OCI-LY1 (cell line): ENCODE data around the gene STRIP1.
A peak's percentile ranks its signal among the peaks of the same experiment; 100 is the strongest.

ENCODE experiments used
- H2AFZ ChIP-seq: fragments of 200-600 bp; sonication (generic), shearing (Covaris generic); 2 replicates; pipeline ENCODE4 v1.6.0; 2014; ENCODE audit warnings: antibody characterized with exemption, mild to moderate bottlenecking, low read length
- H3F3A ChIP-seq: fragments of 200-600 bp; sonication (generic), shearing (Covaris generic); 2 replicates; pipeline ENCODE4 v1.6.0; 2014; ENCODE audit warnings: mild to moderate bottlenecking, antibody characterized with exemption, low read length, moderate library complexity; ENCODE audit not compliant: insufficient read depth
- H3K27ac ChIP-seq: fragments of 200-600 bp; sonication (generic); 2 replicates; pipeline ENCODE4 v1.5.1; 2014; ENCODE audit warnings: low read length, mixed run types, mild to moderate bottlenecking, low read depth; ENCODE audit not compliant: poor library complexity, severe bottlenecking
- H3K27me3 ChIP-seq: fragments of 200-600 bp; sonication (generic); 2 replicates; pipeline ENCODE4 v1.6.0; 2014; ENCODE audit warnings: antibody characterized with exemption, mild to moderate bottlenecking, low read length, moderate library complexity; ENCODE audit not compliant: insufficient read depth
- H3K36me3 ChIP-seq: fragments of 200-600 bp; sonication (generic); 2 replicates; pipeline ENCODE4 v1.6.1; 2014; ENCODE audit warnings: mild to moderate bottlenecking, antibody characterized with exemption, low read length, moderate library complexity, mixed read lengths; ENCODE audit not compliant: insufficient read depth
- H3K4me1 ChIP-seq: fragments of 200-600 bp; sonication (generic); 2 replicates; pipeline ENCODE4 v1.5.1; 2014; ENCODE audit warnings: mild to moderate bottlenecking, low read length, moderate library complexity; ENCODE audit not compliant: insufficient read depth, severe bottlenecking
- H3K4me2 ChIP-seq: fragments of 200-600 bp; sonication (generic), shearing (Covaris generic); 2 replicates; pipeline ENCODE4 v1.6.1; 2014; ENCODE audit warnings: low read length
- H3K4me3 ChIP-seq: fragments of 200-600 bp; sonication (generic); 2 replicates; pipeline ENCODE4 v1.5.1; 2014; ENCODE audit warnings: low read length, low read depth, mild to moderate bottlenecking, mixed read lengths; ENCODE audit not compliant: poor library complexity, severe bottlenecking
- H3K79me2 ChIP-seq: fragments of 200-600 bp; shearing (Covaris generic); 2 replicates; pipeline ENCODE4 v1.6.1; 2016; ENCODE audit warnings: mixed run types, low read length, mixed read lengths; ENCODE audit not compliant: insufficient read depth
- H3K9ac ChIP-seq: fragments of 200-600 bp; sonication (generic), shearing (Covaris generic); 2 replicates; pipeline ENCODE4 v1.6.1; 2014; ENCODE audit warnings: mild to moderate bottlenecking, low read length, mixed read lengths
- H3K9me2 ChIP-seq: fragments of 200-600 bp; sonication (generic), shearing (Covaris generic); 2 replicates; pipeline ENCODE4 v1.6.1; 2014; ENCODE audit warnings: low read depth, mild to moderate bottlenecking, low read length, mixed read lengths
- H3K9me3 ChIP-seq: fragments of 200-600 bp; shearing (Covaris generic); 2 replicates; pipeline ENCODE4 v1.6.1; 2014; ENCODE audit warnings: low read length, mixed read lengths
- H4K20me1 ChIP-seq: fragments of 200-600 bp; sonication (generic), shearing (Covaris generic); 2 replicates; pipeline ENCODE4 v1.6.0; 2016; ENCODE audit warnings: mild to moderate bottlenecking, low read length; ENCODE audit not compliant: insufficient read depth
- CTCF ChIP-seq: fragments of 200-600 bp; sonication (generic), shearing (Covaris generic); IDR thresholded peaks from 2 replicates; pipeline ENCODE4 v1.5.1; 2017; ENCODE audit warnings: mild to moderate bottlenecking, antibody characterized with exemption, low read length, moderate library complexity, mixed read lengths
- EZH2 ChIP-seq: fragments of 200-600 bp; sonication (generic), shearing (Covaris generic); IDR thresholded peaks from 2 replicates; pipeline ENCODE4 v1.8.0; 2017; ENCODE audit warnings: borderline replicate concordance, mixed run types, mild to moderate bottlenecking, antibody characterized with exemption, low read length, moderate library complexity, mixed read lengths

Gene STRIP1

GRCh38 chr1:109997867-109998229 is 36.6 kb upstream of the STRIP1 start:
- Histone ChIP-seq H3F3A (no peaks in the 10 kb centered on the region), H3K9me2 (no peaks in the 10 kb centered on the region), H3K4me2 (no peak overlapping the region), H3K27me3 (no peaks in the 10 kb centered on the region), H4K20me1 (no peaks in the 10 kb centered on the region), H3K79me2 (no peaks in the 10 kb centered on the region; the same call in 1 of the 2 replicates), H3K27ac (no peak overlapping the region), H3K9ac (no peak overlapping the region), H3K9me3 (no peaks in the 10 kb centered on the region), H3K4me3 (no peak overlapping the region), H3K36me3 (no peaks in the 10 kb centered on the region; the same call in 1 of the 2 replicates), H3K4me1 (peaks cover 6% of the 10 kb centered on the region), H2AFZ (no peak overlapping the region)
- TF ChIP-seq CTCF, result no peak
- TF ChIP-seq EZH2, result no peak

- no peak overlapping the region for H3K27ac ChIP-seq
- H3K4me3 ChIP-seq, result no peak overlapping the region
- H3K36me3 ChIP-seq, result no peaks in the 10 kb centered on the region
- no peaks in the 10 kb centered on the region for H4K20me1 ChIP-seq
- H3K9me2 ChIP-seq, result no peaks in the 10 kb centered on the region
- TF ChIP-seq EZH2, result no peak
- no peak for TF ChIP-seq CTCF
- no peaks in the 10 kb centered on the region for H3F3A ChIP-seq
- peaks cover 45% of the 10 kb centered on the region for H3K4me1 ChIP-seq
- no peak overlapping the region for H3K9ac ChIP-seq
- no peaks in the 10 kb centered on the region for H3K27me3 ChIP-seq
- no peak overlapping the region for H3K4me2 ChIP-seq
- no peaks in the 10 kb centered on the region for H3K9me3 ChIP-seq
- H3K79me2 ChIP-seq, result no peaks in the 10 kb centered on the region
- no peak overlapping the region for H2AFZ ChIP-seq
Measured at GRCh38 chr1:110002695-110003094, 31.7 kb upstream of the STRIP1 start.

- H3K9me2 ChIP-seq, result no peaks in the 10 kb centered on the region
- no peaks in the 10 kb centered on the region for H3K79me2 ChIP-seq
- H3K4me1 ChIP-seq, result peaks cover 45% of the 10 kb centered on the region
- H3K4me2 ChIP-seq, result peak overlapping the region; percentile 42
- no peaks in the 10 kb centered on the region for H3F3A ChIP-seq
- no peak for TF ChIP-seq CTCF
- TF ChIP-seq EZH2, result no peak
- no peaks in the 10 kb centered on the region for H3K9me3 ChIP-seq
- H3K27me3 ChIP-seq, result no peaks in the 10 kb centered on the region
- H4K20me1 ChIP-seq, result no peaks in the 10 kb centered on the region
- peaks cover 1% of the 10 kb centered on the region; the same call in 1 of the 2 replicates for H3K36me3 ChIP-seq
- no peak overlapping the region for H2AFZ ChIP-seq
- H3K4me3 ChIP-seq, result peak overlapping the region; percentile 20
- peak overlapping the region; percentile 23; the same call in 1 of the 2 replicates for H3K9ac ChIP-seq
- H3K27ac ChIP-seq, result peak overlapping the region; percentile 41
Measured at GRCh38 chr1:110003747-110004428, 30.5 kb upstream of the STRIP1 start.
